Karpas-422 (cell line): ENCODE results near the gene ERC1. TPM values are rescaled to one million over a fixed set of nuclear protein-coding genes. Genes with fewer than 3 reads are reported as not detected.
"Not testable (repeated sequence)": the region's sequence is repeated elsewhere in the genome, so short reads cannot be mapped to it uniquely, and the experiment has no call there.

Experiments used
- DNase-seq: peaks from one replicate; pipeline ENCODE4 v3.0.0-alpha.2; 2015
- H2AFZ ChIP-seq: fragments of 200-600 bp; sonication (generic); 2 replicates; pipeline ENCODE4 v1.6.1; 2014; ENCODE audit warnings: antibody characterized with exemption, low read length, mixed read lengths
- H3K27ac ChIP-seq: fragments of 200-600 bp; sonication (generic); 2 replicates; pipeline ENCODE4 v1.5.1; 2014; ENCODE audit warnings: mild to moderate bottlenecking, low read length, moderate library complexity
- H3K27me3 ChIP-seq: fragments of 200-600 bp; sonication (generic); 2 replicates; pipeline ENCODE4 v1.6.1; 2014; ENCODE audit warnings: low read length, mixed read lengths
- H3K36me3 ChIP-seq: fragments of 200-600 bp; sonication (generic); 2 replicates; pipeline ENCODE4 v1.6.1; 2014; ENCODE audit warnings: low read length, mixed read lengths; ENCODE audit not compliant: insufficient read depth
- H3K4me1 ChIP-seq: fragments of 200-600 bp; sonication (generic); 2 replicates; pipeline ENCODE4 v1.6.1; 2014; ENCODE audit warnings: mild to moderate bottlenecking, low read length, mixed read lengths
- H3K4me2 ChIP-seq: fragments of 200-600 bp; sonication (generic); 2 replicates; pipeline ENCODE4 v1.6.1; 2014; ENCODE audit warnings: low read length, low read depth, mild to moderate bottlenecking; ENCODE audit not compliant: poor library complexity, severe bottlenecking
- H3K4me3 ChIP-seq: fragments of 200-600 bp; sonication (generic); 2 replicates; pipeline ENCODE4 v1.5.1; 2014; ENCODE audit warnings: mild to moderate bottlenecking, antibody characterized with exemption, low read length, mixed read lengths
- H3K79me2 ChIP-seq: fragments of 200-600 bp; sonication (generic); 2 replicates; pipeline ENCODE4 v1.6.1; 2014; ENCODE audit warnings: mild to moderate bottlenecking, low read length, mixed read lengths
- H3K9ac ChIP-seq: fragments of 200-600 bp; sonication (generic); 2 replicates; pipeline ENCODE4 v1.6.0; 2014; ENCODE audit warnings: low read length
- H3K9me2 ChIP-seq: fragments of 200-600 bp; sonication (generic), shearing (Covaris generic); replicated peaks from 2 replicates; pipeline ENCODE4 v1.6.0; 2014; ENCODE audit warnings: mild to moderate bottlenecking, low read length, moderate library complexity; ENCODE audit not compliant: insufficient read depth
- H3K9me3 ChIP-seq: fragments of 300-700, 200-600 bp; sonication (generic); 2 replicates; pipeline ENCODE4 v1.6.1; 2014; ENCODE audit warnings: low read length, mixed read lengths
- H4K20me1 ChIP-seq: fragments of 200-600 bp; sonication (generic); 2 replicates; pipeline ENCODE4 v1.6.1; 2014; ENCODE audit warnings: mild to moderate bottlenecking, antibody characterized with exemption, low read length, low read depth; ENCODE audit not compliant: insufficient read depth
- total RNA-seq: library from RNA; depleted of rRNA; stranded (reverse); fragments of >200 nt; shearing (Covaris generic); gene quantifications from 2 replicates; pipeline ENCODE4 v1.2.3, GENCODE V29; 2014; ENCODE audit warnings: low replicate concordance

Gene ERC1
- total RNA-seq, 1 experiment from 2014 or later: 20.3 TPM

DNA sequence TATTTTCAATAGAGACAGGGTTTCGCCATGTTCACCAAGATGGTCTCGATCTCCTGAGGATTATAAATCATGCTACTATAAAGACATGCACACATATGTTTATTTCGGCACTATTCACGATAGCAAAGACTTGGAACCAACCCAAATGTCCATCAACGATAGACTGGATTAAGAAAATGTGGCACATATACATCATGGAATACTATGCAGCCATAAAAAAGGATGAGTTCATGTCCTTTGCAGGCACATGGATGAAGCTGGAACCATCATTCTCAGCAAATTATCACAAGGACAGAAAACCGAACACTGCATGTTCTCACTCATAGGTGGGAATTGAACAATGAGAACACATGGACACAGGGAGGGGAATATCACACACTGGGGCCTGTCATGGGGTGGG lies 350.2 kb downstream of the ERC1 start:
- not testable (repeated sequence) for H4K20me1 ChIP-seq, H3K9me2 ChIP-seq, H3K4me2 ChIP-seq, H3K9me3 ChIP-seq, H3K9ac ChIP-seq, H3K36me3 ChIP-seq, H3K27me3 ChIP-seq, H2AFZ ChIP-seq, DNase-seq, H3K27ac ChIP-seq, H3K4me3 ChIP-seq, H3K4me1 ChIP-seq
- H3K79me2 ChIP-seq: peaks cover 10% of the 10 kb centered on the region; the same call in 1 of the 2 replicates

DNA sequence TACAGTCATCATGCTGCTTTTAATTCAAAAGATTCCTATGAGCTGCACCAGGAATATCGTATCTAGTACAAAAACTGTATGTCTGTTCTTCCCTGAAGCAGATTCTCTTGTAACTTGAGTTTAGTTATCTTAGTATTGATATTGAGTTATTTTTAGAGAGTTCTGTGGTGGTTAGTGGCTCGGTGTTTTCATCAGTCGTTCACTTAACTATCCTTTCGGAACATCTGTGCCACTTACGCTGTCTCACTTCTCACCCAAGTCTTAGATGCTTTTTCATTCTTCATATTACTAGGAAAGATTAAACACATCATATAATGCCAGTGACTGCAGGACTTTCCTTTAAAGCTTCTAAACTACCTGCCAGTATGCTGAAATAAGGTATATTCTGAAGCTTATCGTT lies 352.4 kb downstream of the ERC1 start:
- H3K4me3 ChIP-seq: no peak overlapping the region
- no peak overlapping the region for H2AFZ ChIP-seq
- no peaks in the 10 kb centered on the region for H3K27me3 ChIP-seq
- no peaks in the 10 kb centered on the region for H3K9me3 ChIP-seq
- H3K27ac ChIP-seq: no peak overlapping the region
- DNase-seq: no peak
- no peaks in the 10 kb centered on the region for H4K20me1 ChIP-seq
- 0 out of 2 replicates have a peak, but pooled peaks cover 4% of the 10 kb centered on the region for H3K79me2 ChIP-seq
- no peaks in the 10 kb centered on the region for H3K4me1 ChIP-seq
- H3K4me2 ChIP-seq: no peak overlapping the region
- H3K9ac ChIP-seq: no peak overlapping the region
- no peaks in the 10 kb centered on the region for H3K36me3 ChIP-seq
- H3K9me2 ChIP-seq: no peaks in the 10 kb centered on the region

DNA sequence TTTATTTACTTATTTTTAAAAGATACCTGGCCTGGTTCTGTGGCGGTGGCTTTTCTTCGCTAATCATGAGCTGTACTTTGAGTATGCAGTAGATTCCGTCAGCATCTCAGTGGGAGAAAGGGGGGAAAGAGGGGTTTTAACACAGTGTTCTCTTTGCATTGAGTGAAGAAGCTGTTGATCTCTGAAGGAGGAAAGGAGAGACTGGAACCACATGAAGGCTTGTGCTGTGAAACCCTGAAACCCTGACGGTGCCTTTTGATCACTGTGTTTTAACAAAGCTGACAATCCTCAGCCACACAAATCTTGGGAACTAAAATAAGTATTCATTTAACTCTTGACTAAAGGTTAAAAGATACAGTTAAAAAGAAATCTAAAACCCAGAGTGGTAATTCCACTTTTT lies 353.2 kb downstream of the ERC1 start:
- Histone ChIP-seq H3K9me3 (no peaks in the 10 kb centered on the region), H4K20me1 (no peaks in the 10 kb centered on the region), H2AFZ (no peak overlapping the region), H3K27me3 (no peaks in the 10 kb centered on the region), H3K4me1 (no peaks in the 10 kb centered on the region), H3K4me3 (no peak overlapping the region), H3K9me2 (no peaks in the 10 kb centered on the region), H3K9ac (no peak overlapping the region), H3K27ac (no peak overlapping the region), H3K79me2 (no peaks in the 10 kb centered on the region), H3K4me2 (no peak overlapping the region), H3K36me3 (no peaks in the 10 kb centered on the region)
- no peak for DNase-seq

DNA sequence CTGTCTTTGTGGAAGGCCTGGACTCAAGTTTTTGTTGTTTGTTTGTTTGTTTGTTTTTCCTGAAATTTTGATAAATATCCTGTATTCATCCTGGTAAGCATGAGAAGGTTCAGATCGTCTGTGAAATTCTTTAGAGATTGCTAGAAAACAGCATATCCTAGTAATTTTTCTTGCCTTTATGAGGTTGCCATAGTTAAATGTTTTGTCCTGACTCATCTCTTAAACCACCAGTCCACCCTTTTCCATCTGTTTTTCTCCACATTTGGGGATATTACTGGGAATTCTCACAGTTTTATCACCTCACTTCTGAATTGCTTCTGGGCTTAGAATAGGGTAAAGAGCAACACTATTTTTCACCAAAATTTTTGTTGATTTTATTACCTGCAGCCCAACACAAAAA lies 355.1 kb downstream of the ERC1 start:
- no peaks in the 10 kb centered on the region for H3K9me2 ChIP-seq

DNA sequence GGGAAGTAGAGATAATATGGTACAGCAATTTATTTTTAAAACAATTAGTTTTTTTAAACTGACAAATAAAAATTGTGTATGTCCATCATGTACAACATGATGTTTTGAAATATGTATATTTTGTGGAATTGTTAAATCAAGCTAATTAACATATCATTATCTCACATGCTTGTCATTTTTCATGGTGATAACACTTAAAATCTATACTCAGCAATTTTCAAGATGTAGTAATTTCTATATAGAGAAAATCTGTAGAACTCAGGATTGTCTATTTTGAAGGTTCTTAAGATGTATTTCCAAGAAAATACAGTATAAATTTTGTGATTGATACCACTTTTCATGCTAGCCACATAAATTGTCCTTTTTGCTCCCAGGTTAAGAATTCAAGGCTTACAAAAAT lies 356.3 kb downstream of the ERC1 start:
- Histone ChIP-seq H3K79me2 (peaks cover 3% of the 10 kb centered on the region; the same call in 1 of the 2 replicates), H3K27ac (no peak overlapping the region), H4K20me1 (no peaks in the 10 kb centered on the region), H3K9ac (no peak overlapping the region), H3K4me3 (no peak overlapping the region), H3K9me2 (no peaks in the 10 kb centered on the region), H3K27me3 (no peaks in the 10 kb centered on the region), H3K4me2 (no peak overlapping the region), H2AFZ (no peak overlapping the region), H3K4me1 (no peaks in the 10 kb centered on the region), H3K36me3 (no peaks in the 10 kb centered on the region), H3K9me3 (no peaks in the 10 kb centered on the region)
- no peak for DNase-seq

More for the DNA sequence above, 355.1 kb downstream of the ERC1 start:
- Histone ChIP-seq H3K27ac (no peak overlapping the region), H3K79me2 (no peaks in the 10 kb centered on the region), H3K4me3 (no peak overlapping the region), H3K9ac (no peak overlapping the region), H3K36me3 (no peaks in the 10 kb centered on the region), H4K20me1 (no peaks in the 10 kb centered on the region), H3K9me3 (no peaks in the 10 kb centered on the region), H3K27me3 (no peaks in the 10 kb centered on the region), H3K4me1 (no peaks in the 10 kb centered on the region), H3K4me2 (no peak overlapping the region), H2AFZ (no peak overlapping the region)
- no peak for DNase-seq

DNA sequence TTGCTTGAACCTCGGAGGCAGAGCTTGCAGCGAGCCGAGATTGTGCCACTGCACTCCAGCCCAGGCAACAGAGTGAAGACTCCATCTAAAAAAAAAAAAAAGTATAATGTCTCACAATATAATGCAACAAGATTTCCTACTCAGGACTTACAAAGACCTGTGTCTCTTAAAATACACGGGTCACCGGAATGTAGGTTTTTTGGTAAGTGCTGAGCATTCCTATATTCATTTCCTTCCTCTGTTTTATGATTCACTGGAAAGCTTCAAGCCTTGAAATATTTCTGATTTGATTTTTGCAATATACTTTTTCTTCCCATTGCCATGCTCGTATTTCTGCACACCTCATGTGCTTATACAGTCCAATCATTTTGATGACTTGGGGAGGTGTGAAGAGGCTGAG lies 357.6 kb downstream of the ERC1 start:
- no peak overlapping the region for H3K4me3 ChIP-seq
- H3K79me2 ChIP-seq: peaks cover 3% of the 10 kb centered on the region; the same call in 1 of the 2 replicates
- H3K4me1 ChIP-seq: no peaks in the 10 kb centered on the region
- H3K27me3 ChIP-seq: no peaks in the 10 kb centered on the region
- H3K27ac ChIP-seq: no peak overlapping the region
- no peaks in the 10 kb centered on the region for H4K20me1 ChIP-seq
- H3K9ac ChIP-seq: no peak overlapping the region
- H3K9me2 ChIP-seq: no peaks in the 10 kb centered on the region
- no peak for DNase-seq
- no peak overlapping the region for H3K4me2 ChIP-seq
- no peaks in the 10 kb centered on the region for H3K9me3 ChIP-seq
- H3K36me3 ChIP-seq: no peaks in the 10 kb centered on the region
- no peak overlapping the region for H2AFZ ChIP-seq

DNA sequence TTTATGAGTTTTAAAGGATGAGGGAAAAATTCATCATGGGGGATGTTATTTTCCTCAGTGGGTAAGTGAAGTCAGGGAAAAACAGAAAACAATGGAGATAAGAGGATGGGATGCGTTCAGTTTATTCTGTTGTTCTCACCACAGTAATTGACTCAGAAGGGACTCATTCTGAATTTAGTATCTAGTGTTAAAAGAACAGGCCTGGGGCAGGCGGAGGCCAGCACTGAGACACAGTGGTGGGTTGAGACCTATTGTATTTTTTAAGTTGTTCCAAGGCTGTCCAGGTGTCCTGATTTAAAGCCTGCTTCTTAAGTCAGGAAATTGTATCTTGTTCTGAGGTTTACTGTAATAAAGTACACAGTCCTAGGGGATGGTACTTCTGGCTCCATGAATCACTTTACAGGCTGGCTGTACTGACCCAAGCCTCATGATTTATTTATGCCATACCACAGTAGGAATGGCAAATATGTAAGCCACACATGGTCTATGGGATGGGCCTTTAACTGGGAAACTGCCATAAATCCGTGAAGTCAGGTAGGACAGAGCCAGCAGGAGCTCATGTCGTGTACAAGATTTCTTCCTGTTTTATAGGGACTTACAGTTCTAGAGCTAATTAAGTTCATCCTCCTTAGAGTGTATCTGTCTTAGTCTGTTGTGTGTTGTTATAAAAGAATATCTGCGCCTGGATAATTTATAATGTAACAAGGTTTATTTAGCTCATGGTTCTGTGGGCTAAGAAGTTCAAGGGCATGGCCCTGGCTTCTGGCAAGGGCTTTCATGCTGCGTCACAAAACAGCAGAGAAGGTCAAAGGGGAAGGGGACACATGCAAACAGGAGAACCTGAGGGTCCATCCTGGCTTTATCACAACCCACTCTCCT lies 359.3 kb downstream of the ERC1 start:
- no peaks in the 10 kb centered on the region for H4K20me1 ChIP-seq
- no peaks in the 10 kb centered on the region for H3K27me3 ChIP-seq
- H3K4me2 ChIP-seq: no peak overlapping the region
- no peak overlapping the region for H3K4me3 ChIP-seq
- no peak overlapping the region for H3K9ac ChIP-seq
- no peaks in the 10 kb centered on the region for H3K4me1 ChIP-seq
- no peaks in the 10 kb centered on the region for H3K9me3 ChIP-seq
- no peak overlapping the region for H3K27ac ChIP-seq
- H2AFZ ChIP-seq: no peak overlapping the region
- no peaks in the 10 kb centered on the region for H3K36me3 ChIP-seq
- H3K79me2 ChIP-seq: peaks cover 4% of the 10 kb centered on the region
- no peak for DNase-seq
- no peaks in the 10 kb centered on the region for H3K9me2 ChIP-seq

DNA sequence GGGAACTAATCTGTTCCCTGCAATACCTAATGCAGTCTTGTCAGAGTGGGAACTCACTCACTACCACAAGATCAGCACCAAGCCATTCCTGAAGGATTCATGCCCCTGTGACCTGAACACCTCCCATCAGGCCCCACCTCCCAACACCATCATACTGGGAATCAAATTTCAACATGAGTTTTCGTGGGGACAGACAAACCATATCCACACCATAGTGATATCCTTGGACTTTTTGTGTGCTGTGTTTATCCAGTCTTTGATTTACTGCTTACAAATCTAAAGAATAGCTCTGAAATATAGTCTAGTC lies 359.9 kb downstream of the ERC1 start:
- no peak overlapping the region for H3K27ac ChIP-seq
- no peak for DNase-seq
- H3K36me3 ChIP-seq: no peaks in the 10 kb centered on the region
- H4K20me1 ChIP-seq: no peaks in the 10 kb centered on the region
- peaks cover 7% of the 10 kb centered on the region for H3K79me2 ChIP-seq
- H2AFZ ChIP-seq: no peak overlapping the region
- H3K27me3 ChIP-seq: no peaks in the 10 kb centered on the region
- no peaks in the 10 kb centered on the region for H3K4me1 ChIP-seq
- H3K9ac ChIP-seq: no peak overlapping the region
- H3K4me2 ChIP-seq: no peak overlapping the region
- no peaks in the 10 kb centered on the region for H3K9me3 ChIP-seq
- no peaks in the 10 kb centered on the region for H3K9me2 ChIP-seq
- no peak overlapping the region for H3K4me3 ChIP-seq
